GM12872 (cell line): ENCODE results near the gene EDN1.

ENCODE experiments used
- CTCF ChIP-seq: IDR thresholded peaks from 3 replicates; pipeline ENCODE4 v1.5.1; 2011; ENCODE audit warnings: low read depth, mild to moderate bottlenecking, low read length, moderate library complexity; ENCODE audit not compliant: insufficient read depth

The EDN1 gene

GRCh38 chr6:12270551-12271230 lies 19.5 kb upstream of the EDN1 start:
- TF ChIP-seq CTCF = no peak

GRCh38 chr6:12271594-12271993 lies 18.6 kb upstream of the EDN1 start:
- TF ChIP-seq CTCF = no peak

- no peak for TF ChIP-seq CTCF
Observed at GRCh38 chr6:12271997-12272396, 18.2 kb upstream of the EDN1 start.

- no peak; the same call in 2 of the 3 replicates for TF ChIP-seq CTCF
Observed at GRCh38 chr6:12275107-12275506, 15.1 kb upstream of the EDN1 start.

- no peak for TF ChIP-seq CTCF
Observed at GRCh38 chr6:12276930-12277315, 13.2 kb upstream of the EDN1 start.

- TF ChIP-seq CTCF = no peak
Observed at GRCh38 chr6:12277386-12277785, 12.8 kb upstream of the EDN1 start.

- TF ChIP-seq CTCF = no peak
Observed at GRCh38 chr6:12278915-12279314, 11.2 kb upstream of the EDN1 start.
